DOHH2 (cell line): ENCODE data around the gene FAM184B.

Experiments
- H3F3A ChIP-seq: fragments of 200-600 bp; sonication (generic), shearing (Covaris generic); 2 replicates; pipeline ENCODE4 v1.6.0; 2016; ENCODE audit warnings: antibody characterized with exemption, mild to moderate bottlenecking; ENCODE audit not compliant: control insufficient read depth, insufficient read depth
- H3K27ac ChIP-seq: fragments of 200-600 bp; sonication (generic); 2 replicates; pipeline ENCODE4 v1.5.1; 2014; ENCODE audit warnings: low read depth, mild to moderate bottlenecking, low read length, moderate library complexity
- H3K27me3 ChIP-seq: fragments of 200-600 bp; sonication (generic); 2 replicates; pipeline ENCODE4 v1.6.1; 2014; ENCODE audit warnings: mild to moderate bottlenecking, low read length, mixed read lengths; ENCODE audit not compliant: control insufficient read depth
- H3K36me3 ChIP-seq: fragments of 200-600 bp; sonication (generic); 2 replicates; pipeline ENCODE4 v1.6.1; 2014; ENCODE audit warnings: mild to moderate bottlenecking, low read length, moderate library complexity, mixed read lengths; ENCODE audit not compliant: control insufficient read depth
- H3K4me1 ChIP-seq: fragments of 200-600 bp; sonication (generic); 2 replicates; pipeline ENCODE4 v1.6.1; 2014; ENCODE audit warnings: mild to moderate bottlenecking, low read length, mixed read lengths; ENCODE audit not compliant: control insufficient read depth
- H3K4me2 ChIP-seq: fragments of 200-600 bp; sonication (generic); 2 replicates; pipeline ENCODE4 v1.6.0; 2014; ENCODE audit warnings: mild to moderate bottlenecking, low read length, moderate library complexity
- H3K4me3 ChIP-seq: fragments of 200-600 bp; sonication (generic); 2 replicates; pipeline ENCODE4 v1.5.1; 2014; ENCODE audit warnings: mild to moderate bottlenecking, low read length, mixed read lengths
- H3K79me2 ChIP-seq: fragments of 200-600 bp; sonication (generic); 2 replicates; pipeline ENCODE4 v1.6.1; 2014; ENCODE audit warnings: mild to moderate bottlenecking, low read length, mixed read lengths; ENCODE audit not compliant: control insufficient read depth
- H3K9me2 ChIP-seq: fragments of 200-600 bp; sonication (generic); replicated peaks from 2 replicates; pipeline ENCODE4 v1.6.1; 2014; ENCODE audit warnings: mild to moderate bottlenecking, low read length, mixed read lengths; ENCODE audit not compliant: control insufficient read depth
- H3K9me3 ChIP-seq: fragments of 200-600 bp; sonication (generic); 2 replicates; pipeline ENCODE4 v1.6.1; 2014; ENCODE audit warnings: antibody characterized with exemption, low read length, mixed read lengths; ENCODE audit not compliant: control insufficient read depth, insufficient read depth
- H4K20me1 ChIP-seq: fragments of 200-600 bp; sonication (generic); 2 replicates; pipeline ENCODE4 v1.6.0; 2014; ENCODE audit warnings: low read depth, mild to moderate bottlenecking, antibody characterized with exemption, low read length, moderate library complexity; ENCODE audit not compliant: control insufficient read depth, insufficient read depth
- EZH2phosphoT487 ChIP-seq: fragments of 200-600 bp; sonication (generic); IDR thresholded peaks from 2 replicates; pipeline ENCODE4 v1.6.1; 2017; ENCODE audit warnings: borderline replicate concordance, mild to moderate bottlenecking, antibody characterized with exemption, low read length, moderate library complexity, mixed read lengths
- TF ChIP-seq, protein P1 (sequence below): fragments of 200-600 bp; sonication (generic); IDR thresholded peaks from one replicate; pipeline ENCODE4 v1.5.1; 2014; ENCODE audit warnings: antibody characterized with exemption, mild to moderate bottlenecking, low read depth, low read length; ENCODE audit not compliant: poor library complexity, severe bottlenecking

FAM184B gene

DNA sequence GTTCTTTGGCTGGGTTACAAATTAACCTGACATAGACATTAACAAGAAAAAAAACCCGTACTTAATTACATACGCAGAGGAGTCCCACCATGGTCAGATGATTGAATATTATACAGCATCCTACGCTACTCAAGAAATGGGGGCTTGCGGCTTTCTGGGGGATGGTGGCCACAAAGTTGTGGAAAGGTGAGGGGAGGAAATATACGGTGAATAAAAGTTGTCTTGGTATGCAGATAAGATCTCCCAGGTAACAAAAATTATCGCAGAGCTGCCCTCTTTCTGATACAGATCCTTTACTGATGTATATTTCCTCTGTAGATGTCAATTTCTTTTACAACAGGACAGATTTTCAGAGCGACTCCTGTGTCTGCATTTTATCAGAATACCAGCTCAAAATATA, 28.2 kb upstream of the FAM184B start:
- Histone ChIP-seq H3K9me3 (no peaks in the 10 kb centered on the region), H4K20me1 (peaks cover 39% of the 10 kb centered on the region), H3F3A (peaks cover 9% of the 10 kb centered on the region), H3K4me2 (peak overlapping the region; percentile 78), H3K79me2 (peaks cover 98% of the 10 kb centered on the region), H3K9me2 (no peaks in the 10 kb centered on the region), H3K36me3 (peaks cover 89% of the 10 kb centered on the region), H3K27me3 (no peaks in the 10 kb centered on the region), H3K4me1 (peaks cover 31% of the 10 kb centered on the region), H3K27ac (peak overlapping the region; percentile 86), H3K4me3 (peak overlapping the region; percentile 93)
- TF ChIP-seq EZH2phosphoT487, result no peak
- TF ChIP-seq, protein P1, sequence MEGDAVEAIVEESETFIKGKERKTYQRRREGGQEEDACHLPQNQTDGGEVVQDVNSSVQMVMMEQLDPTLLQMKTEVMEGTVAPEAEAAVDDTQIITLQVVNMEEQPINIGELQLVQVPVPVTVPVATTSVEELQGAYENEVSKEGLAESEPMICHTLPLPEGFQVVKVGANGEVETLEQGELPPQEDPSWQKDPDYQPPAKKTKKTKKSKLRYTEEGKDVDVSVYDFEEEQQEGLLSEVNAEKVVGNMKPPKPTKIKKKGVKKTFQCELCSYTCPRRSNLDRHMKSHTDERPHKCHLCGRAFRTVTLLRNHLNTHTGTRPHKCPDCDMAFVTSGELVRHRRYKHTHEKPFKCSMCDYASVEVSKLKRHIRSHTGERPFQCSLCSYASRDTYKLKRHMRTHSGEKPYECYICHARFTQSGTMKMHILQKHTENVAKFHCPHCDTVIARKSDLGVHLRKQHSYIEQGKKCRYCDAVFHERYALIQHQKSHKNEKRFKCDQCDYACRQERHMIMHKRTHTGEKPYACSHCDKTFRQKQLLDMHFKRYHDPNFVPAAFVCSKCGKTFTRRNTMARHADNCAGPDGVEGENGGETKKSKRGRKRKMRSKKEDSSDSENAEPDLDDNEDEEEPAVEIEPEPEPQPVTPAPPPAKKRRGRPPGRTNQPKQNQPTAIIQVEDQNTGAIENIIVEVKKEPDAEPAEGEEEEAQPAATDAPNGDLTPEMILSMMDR, result no peak

DNA sequence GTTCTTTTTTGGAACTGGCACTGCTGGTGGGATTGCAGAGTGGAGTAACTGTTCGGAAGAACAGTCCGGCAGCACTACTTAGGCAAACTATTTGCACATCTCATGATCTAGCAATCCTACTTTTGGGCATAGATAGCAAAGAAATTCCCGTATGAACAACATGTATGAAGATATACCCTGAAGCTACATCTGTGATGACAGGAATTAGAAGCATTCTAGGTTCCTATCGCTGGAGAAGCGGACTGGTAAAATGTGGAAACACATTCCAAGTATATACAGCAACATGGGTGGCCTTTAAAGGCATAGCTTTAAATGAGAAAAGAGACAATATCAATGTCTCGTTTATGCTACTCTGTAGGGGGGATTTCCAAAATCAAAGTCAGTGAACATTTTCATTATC, 26.0 kb upstream of the FAM184B start:
- Histone ChIP-seq H3K36me3 (peaks cover 89% of the 10 kb centered on the region), H4K20me1 (peaks cover 30% of the 10 kb centered on the region), H3K27me3 (no peaks in the 10 kb centered on the region), H3K9me2 (no peaks in the 10 kb centered on the region), H3K27ac (no peak overlapping the region), H3K4me2 (peak overlapping the region; percentile 78), H3K4me1 (peaks cover 15% of the 10 kb centered on the region), H3K79me2 (peaks cover 98% of the 10 kb centered on the region), H3K4me3 (peak overlapping the region; percentile 93), H3K9me3 (no peaks in the 10 kb centered on the region), H3F3A (peaks cover 4% of the 10 kb centered on the region)
- TF ChIP-seq, protein P1, result no peak
- no peak for TF ChIP-seq EZH2phosphoT487

DNA sequence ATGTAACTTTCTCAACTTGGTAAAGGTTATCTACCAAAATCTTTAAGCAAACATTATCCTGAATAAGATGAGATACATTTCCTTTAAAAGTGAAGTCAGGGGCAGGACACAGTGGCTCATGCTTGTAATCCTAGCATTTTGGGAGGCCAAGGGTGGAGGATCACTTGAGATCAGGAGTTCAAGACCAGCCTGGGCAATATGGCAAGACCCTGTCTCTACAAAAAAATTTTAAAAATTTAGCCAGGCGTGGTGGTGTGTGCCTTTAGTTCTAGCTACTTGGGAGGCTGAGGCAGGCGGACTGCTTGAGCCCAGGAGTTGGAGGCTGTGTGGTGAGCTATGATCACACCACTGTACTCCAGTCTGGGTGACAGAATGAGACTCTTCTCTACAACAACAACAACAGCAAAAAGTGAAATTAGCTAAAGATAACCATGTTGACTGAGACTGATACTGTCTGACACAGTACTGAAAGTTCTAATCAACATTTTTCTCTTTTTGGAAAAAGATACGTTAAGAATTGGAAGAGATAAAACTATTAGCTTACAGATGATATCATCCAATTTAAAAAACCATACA, 24.2 kb upstream of the FAM184B start:
- no peaks in the 10 kb centered on the region for H3K9me3 ChIP-seq
- no peak overlapping the region for H3K27ac ChIP-seq
- peaks cover 93% of the 10 kb centered on the region for H3K79me2 ChIP-seq
- no peaks in the 10 kb centered on the region for H3K9me2 ChIP-seq
- TF ChIP-seq EZH2phosphoT487, result no peak
- TF ChIP-seq, protein P1, result no peak
- H4K20me1 ChIP-seq, result peaks cover 30% of the 10 kb centered on the region
- no peak overlapping the region for H3K4me3 ChIP-seq
- H3K36me3 ChIP-seq, result peaks cover 93% of the 10 kb centered on the region
- peaks cover 14% of the 10 kb centered on the region for H3K4me1 ChIP-seq
- peaks cover 4% of the 10 kb centered on the region for H3F3A ChIP-seq
- H3K27me3 ChIP-seq, result no peaks in the 10 kb centered on the region
- H3K4me2 ChIP-seq, result no peak overlapping the region
